Common myeloid progenitor, CD34-positive (primary cell): Measurements from ENCODE around the gene FGD2.

Source experiments
- CTCF ChIA-PET: fragments of 350-600 bp; sonication (Branson Sonifier 250); formaldehyde crosslinking; loops from one replicate; lab custom pipeline; 2021; ENCODE audit warnings: antibody characterized with exemption; lab: Charles Lee
- POLR2A ChIA-PET: fragments of 350-600 bp; sonication (Branson Sonifier 250); formaldehyde crosslinking; loops from one replicate; lab custom pipeline; 2021; ENCODE audit warnings: antibody characterized with exemption; lab: Charles Lee
- DNase-seq, 3 donors: peaks; one replicate each; pipeline versions ENCODE4 v3.0.0 to v3.0.0-alpha.2; 2013
- H3K27ac ChIP-seq, 2 experiments: 1 replicate in 1 of 2; 2 replicates in 1 of 2; pipeline ENCODE4 v1.7.0; 2013; ENCODE audit warnings: inconsistent platforms in 2 of 2, low read length in 2 of 2, mild to moderate bottlenecking in 2 of 2, low read depth in 1 of 2, moderate library complexity in 1 of 2; ENCODE audit not compliant: severe bottlenecking in 2 of 2, insufficient read depth in 1 of 2, poor library complexity in 1 of 2
- H3K27me3 ChIP-seq, 5 experiments: replicated peaks in 2 of 5; 1 replicate in 3 of 5; 2 replicates in 2 of 5; pipeline versions ENCODE4 v1.6.1 to v1.7.0; 2013; ENCODE audit warnings: low read length in 4 of 5, mild to moderate bottlenecking in 2 of 5, moderate library complexity in 2 of 5, inconsistent platforms in 1 of 5; ENCODE audit not compliant: insufficient read depth in 5 of 5, control insufficient read depth in 4 of 5
- H3K36me3 ChIP-seq, 4 experiments: 1 replicate in 2 of 4; 2 replicates in 2 of 4; pipeline versions ENCODE4 v1.6.1 to v1.7.0; 2013; ENCODE audit warnings: low read length in 3 of 4, control low read depth in 1 of 4, mild to moderate bottlenecking in 1 of 4; ENCODE audit not compliant: control insufficient read depth in 4 of 4, insufficient read depth in 4 of 4
- H3K4me1 ChIP-seq, 4 experiments: 1 replicate in 3 of 4; 2 replicates in 1 of 4; pipeline versions ENCODE4 v1.6.1 to v1.7.1; 2013; ENCODE audit warnings: low read length in 3 of 4, mild to moderate bottlenecking in 3 of 4, control low read depth in 1 of 4, inconsistent platforms in 1 of 4, moderate library complexity in 1 of 4; ENCODE audit not compliant: control insufficient read depth in 4 of 4, insufficient read depth in 4 of 4; ENCODE audit errors: control extremely low read depth in 1 of 4
- H3K4me3 ChIP-seq, 7 experiments: 1 replicate in 4 of 7; 2 replicates in 3 of 7; pipeline versions ENCODE4 v1.5.1 to v1.7.0; 2013; ENCODE audit warnings: mild to moderate bottlenecking in 7 of 7, low read length in 6 of 7, moderate library complexity in 6 of 7, inconsistent platforms in 2 of 7, low read depth in 2 of 7, control low read depth in 1 of 7; ENCODE audit not compliant: insufficient read depth in 4 of 7, control insufficient read depth in 1 of 7; ENCODE audit errors: extremely low read depth in 1 of 7
- H3K9me3 ChIP-seq, 5 experiments: 1 replicate in 4 of 5; 2 replicates in 1 of 5; pipeline versions ENCODE4 v1.6.1 to v1.7.1; 2013; ENCODE audit warnings: low read length in 4 of 5, mild to moderate bottlenecking in 2 of 5, inconsistent platforms in 1 of 5, low read depth in 1 of 5, moderate library complexity in 1 of 5; ENCODE audit not compliant: control insufficient read depth in 4 of 5, insufficient read depth in 2 of 5; ENCODE audit errors: control extremely low read depth in 1 of 5
- WGBS: methylation state at CpG from one replicate; pipeline ENCODE4 v1.1.5; 2013; ENCODE audit not compliant: insufficient coverage; 5-methylcytosine and 5-hydroxymethylcytosine counted together

FGD2 gene

DNA sequence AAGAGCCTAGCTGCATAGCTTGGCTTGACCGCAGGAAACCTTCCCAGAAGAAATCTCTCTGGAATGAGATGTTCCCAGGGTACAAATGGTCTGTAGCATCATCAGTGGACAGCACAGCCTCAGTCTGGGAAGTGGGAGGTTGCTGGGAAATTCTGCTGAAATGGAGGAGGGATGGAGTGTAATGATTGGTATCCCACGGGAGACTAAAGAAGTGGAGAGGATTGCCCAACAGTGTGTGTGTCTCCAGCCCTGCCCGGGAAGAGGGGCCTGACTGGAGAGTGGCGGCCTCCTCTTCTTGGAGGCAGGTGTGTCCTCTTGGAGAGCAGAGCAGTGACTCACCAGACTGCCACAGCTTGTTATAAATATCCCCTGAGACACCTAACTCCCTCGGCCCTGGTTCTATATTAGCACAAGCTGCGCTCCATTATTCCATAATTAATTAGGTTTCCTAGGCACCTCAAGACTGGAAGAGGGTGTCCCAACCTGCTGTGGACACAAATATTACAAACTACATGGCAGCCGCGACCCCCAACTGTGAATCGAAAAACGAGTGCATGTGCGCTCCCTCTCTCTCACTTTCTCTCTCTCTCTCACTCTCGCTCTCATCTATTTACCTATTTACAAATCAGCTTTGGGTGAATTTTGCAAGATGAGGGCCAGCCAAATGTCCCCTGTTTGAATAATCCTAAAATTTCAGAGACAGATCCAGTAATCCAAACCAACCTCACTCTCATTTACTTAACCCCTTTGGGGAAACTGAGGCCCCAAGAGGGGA, 68.8 kb downstream of the FGD2 start:
- POLR2A ChIA-PET: no interaction called here
- no peak overlapping the region for H3K4me3 ChIP-seq
- no peaks in the 10 kb centered on the region for H3K27me3 ChIP-seq
- peaks cover 0 to 3% (median 0%) of the 10 kb centered on the region in 5 experiments for H3K9me3 ChIP-seq
- CTCF ChIA-PET: interaction anchor here (1.0 to 1.3 kb wide), 2 partner anchors 10 to 22 kb away, joined by 3 read pairs; no protein-coding TSS in a partner anchor
- no peak for DNase-seq
- H3K36me3 ChIP-seq: no peaks in the 10 kb centered on the region
- H3K4me1 ChIP-seq: peaks cover 3 to 21% (median 7%) of the 10 kb centered on the region in 4 experiments
- H3K27ac ChIP-seq: no peak overlapping the region
- 96% methylated on average over 7 of the region's 12 CpGs for WGBS

DNA sequence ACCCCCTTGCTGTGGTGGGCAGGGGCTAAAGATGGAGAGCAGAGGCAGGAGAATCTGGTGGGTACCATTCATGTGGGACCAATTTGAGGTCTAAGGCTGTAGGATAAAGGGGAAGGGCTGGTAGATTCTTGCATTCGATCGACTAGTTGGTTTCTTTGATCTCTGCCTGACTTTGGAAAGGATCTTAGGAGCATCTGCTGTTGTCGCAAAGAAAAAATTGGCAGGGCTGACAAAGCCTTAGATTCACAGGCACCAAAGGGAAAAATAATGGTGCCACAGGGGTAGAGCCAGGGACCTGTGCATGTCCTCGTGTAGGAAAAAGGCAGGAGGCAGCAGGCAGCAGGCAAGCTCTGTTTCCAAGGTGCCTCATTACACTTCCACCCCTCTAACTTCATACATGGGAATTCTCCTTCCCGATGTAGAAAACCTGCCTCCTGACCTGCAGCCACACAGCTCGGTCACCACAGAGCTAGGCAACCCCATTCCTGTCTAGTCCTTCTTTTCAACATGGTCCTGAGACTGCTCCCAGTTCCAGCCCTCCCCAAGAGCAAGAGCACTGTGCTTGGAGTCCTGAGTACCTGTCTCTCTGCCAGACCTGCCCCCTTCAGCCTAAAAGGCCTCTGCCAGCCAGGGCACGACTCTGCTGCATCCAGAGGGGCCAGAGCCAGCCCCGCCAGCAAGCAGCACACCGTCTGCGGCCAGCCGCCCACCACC, 71.9 kb downstream of the FGD2 start:
- peaks cover 0 to 3% (median 0%) of the 10 kb centered on the region in 5 experiments for H3K9me3 ChIP-seq
- 94% methylated on average over 7 of the region's 11 CpGs for WGBS
- no peak for DNase-seq
- no peak overlapping the region for H3K4me3 ChIP-seq
- H3K36me3 ChIP-seq: no peaks in the 10 kb centered on the region
- no peak overlapping the region for H3K27ac ChIP-seq
- H3K4me1 ChIP-seq: peaks cover 0 to 16% (median 0%) of the 10 kb centered on the region in 4 experiments
- no peaks in the 10 kb centered on the region for H3K27me3 ChIP-seq
- ChIA-PET CTCF (interaction anchor here (0.8 to 1.6 kb wide), 3 partner anchors 20 to 95 kb away, joined by 3 read pairs; no protein-coding TSS in a partner anchor), POLR2A (no interaction called here)

DNA sequence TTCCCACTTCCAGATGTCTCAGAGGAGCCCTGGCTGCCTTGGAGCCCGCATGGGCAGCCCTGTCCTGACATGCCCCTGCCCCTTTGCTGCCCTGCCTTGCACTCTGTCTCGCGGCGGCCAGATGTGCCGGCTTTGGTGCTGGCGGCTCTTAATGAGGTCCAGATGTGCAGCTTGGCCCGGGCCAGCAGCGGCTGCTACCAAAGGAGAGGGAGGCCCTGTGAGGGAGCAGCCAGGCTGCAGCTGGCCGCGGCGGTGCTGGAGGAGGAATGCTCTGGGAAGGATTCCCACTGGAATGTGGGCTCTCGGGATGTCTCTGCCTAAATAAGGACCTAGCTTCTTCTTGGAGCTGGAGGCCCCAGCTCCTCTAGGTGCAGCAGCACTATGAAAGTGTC, 72.4 kb downstream of the FGD2 start:
- peaks cover 0 to 16% (median 2%) of the 10 kb centered on the region in 4 experiments for H3K4me1 ChIP-seq
- DNase-seq: no peak
- H3K36me3 ChIP-seq: no peaks in the 10 kb centered on the region
- WGBS: 97% methylated on average over 4 of the region's 12 CpGs
- peaks cover 0 to 3% (median 0%) of the 10 kb centered on the region in 5 experiments for H3K9me3 ChIP-seq
- no peak overlapping the region for H3K4me3 ChIP-seq
- no peak overlapping the region for H3K27ac ChIP-seq
- ChIA-PET CTCF (interaction anchor here (0.8 to 1.6 kb wide), 2 partner anchors 35 to 95 kb away, joined by 3 read pairs; no protein-coding TSS in a partner anchor), POLR2A (no interaction called here)
- H3K27me3 ChIP-seq: no peaks in the 10 kb centered on the region
